Activated CD8-positive, alpha-beta memory T cell treated with anti-CD3 and anti-CD28 coated beads for 48 hours (primary cell): ENCODE data around the gene RAP2A.

Experiments
- DNase-seq, 3 experiments: peaks; one replicate each; pipeline ENCODE4 v3.0.0-alpha.2; 2020; ENCODE audit warnings: low read depth in 2 of 3, low spot score in 2 of 3

RAP2A gene

DNA sequence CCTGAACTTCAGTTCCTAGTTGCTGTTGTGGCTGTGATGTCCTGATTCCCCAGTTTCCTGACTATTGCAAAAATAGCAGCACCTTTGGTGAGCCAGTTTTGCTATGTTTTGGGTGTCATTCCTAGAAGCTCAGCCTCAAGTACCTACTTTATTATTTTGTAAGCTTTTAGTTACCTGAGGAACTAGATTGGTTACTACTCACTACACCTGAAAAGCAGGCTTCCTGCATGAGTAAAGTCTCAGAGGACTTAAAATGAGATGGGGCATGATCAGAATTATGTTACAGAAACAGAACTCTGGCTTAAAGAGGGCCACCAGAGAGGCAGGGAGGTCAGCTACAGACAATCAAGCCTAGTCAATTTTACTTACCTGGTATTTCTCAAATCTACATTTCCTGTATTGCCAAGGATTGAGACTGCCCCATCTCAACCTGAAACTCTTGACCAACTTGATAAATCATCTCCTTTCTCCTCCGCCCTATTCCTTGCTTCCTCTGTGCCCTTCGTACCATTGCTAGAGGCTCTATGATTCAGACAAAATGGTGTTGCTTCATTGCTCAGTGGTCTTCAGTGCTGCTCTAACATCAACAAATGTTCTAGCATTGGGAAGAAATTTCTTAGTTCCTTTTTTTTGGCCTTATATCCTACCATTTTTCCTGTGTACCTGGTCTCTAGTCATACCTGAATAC, 58.9 kb downstream of the RAP2A start:
- DNase-seq, result no peak

DNA sequence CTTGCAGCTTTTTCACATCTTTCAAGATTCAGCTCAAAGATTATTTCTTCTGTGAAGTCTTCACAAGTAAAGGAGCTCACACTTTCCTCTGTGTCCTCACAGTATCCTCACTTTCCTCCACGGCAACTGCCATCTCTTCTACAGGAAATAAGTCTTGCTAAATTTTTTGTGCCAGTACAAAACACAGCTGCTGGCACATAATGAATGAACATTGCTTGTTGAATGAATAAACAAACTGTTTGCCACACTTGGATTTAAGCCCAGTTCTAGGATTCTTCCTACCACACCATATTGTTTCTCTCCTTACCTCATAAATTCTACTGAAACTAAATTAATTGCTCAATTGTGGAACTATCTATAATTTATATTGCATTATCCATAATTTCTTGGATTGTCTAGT, 59.5 kb downstream of the RAP2A start:
- no peak for DNase-seq

DNA sequence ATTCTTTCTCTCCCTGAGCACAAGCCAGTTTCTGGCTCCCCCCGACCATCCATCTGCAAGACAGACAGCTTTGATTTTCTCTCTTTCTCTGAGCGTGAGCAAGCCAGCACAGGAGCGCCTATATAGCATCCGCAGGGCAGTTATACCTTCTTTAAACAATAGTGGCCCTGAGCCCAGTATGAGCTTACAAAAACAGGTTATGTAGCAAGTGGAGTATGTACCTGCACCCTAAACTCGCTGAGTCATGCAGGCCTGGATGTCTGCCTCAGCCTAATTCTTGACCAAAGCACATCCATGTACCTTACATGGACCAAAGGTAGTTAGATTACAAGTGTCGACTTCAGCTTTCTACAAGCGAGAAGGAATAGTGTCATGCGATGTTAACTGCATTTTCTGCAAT, 61.7 kb downstream of the RAP2A start:
- DNase-seq, result no peak

DNA sequence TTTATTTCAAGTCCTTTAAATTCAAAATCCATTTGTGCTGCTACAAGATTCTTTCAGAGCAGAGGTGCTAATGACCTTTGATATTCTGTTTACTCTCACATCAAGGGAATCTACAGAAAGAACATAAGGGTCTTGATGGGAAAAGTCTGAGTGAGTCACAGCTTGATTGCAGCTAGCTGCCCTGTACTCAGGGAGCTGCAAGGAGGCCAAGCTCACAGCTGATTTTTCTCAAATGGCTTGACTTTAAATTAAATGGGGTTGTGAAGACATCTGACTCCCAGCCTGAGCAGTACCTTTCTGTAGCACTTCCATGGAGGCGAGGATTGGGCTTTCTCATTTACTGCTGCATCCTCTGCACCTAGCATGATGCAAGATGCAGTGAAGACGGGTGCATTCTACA, 62.5 kb downstream of the RAP2A start:
- no peak for DNase-seq

DNA sequence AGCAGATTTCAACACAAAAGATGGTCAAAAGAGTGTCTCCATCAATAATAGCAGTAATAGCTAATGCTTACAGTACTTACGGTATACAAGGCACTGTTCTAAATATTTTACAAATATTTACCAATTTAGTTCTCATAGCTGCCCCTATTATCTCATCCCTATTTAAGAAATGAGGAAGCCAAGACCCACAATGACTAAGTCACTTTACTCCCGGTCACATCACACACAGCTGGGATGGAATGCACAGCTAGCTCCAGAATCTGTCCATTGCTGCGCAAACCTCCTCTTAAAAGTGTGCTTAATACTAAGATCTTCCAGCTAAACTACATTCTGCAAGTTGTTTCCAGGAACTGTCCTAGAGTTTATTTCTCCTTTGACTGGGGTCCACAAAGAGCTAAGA, 63.4 kb downstream of the RAP2A start:
- DNase-seq, result no peak

DNA sequence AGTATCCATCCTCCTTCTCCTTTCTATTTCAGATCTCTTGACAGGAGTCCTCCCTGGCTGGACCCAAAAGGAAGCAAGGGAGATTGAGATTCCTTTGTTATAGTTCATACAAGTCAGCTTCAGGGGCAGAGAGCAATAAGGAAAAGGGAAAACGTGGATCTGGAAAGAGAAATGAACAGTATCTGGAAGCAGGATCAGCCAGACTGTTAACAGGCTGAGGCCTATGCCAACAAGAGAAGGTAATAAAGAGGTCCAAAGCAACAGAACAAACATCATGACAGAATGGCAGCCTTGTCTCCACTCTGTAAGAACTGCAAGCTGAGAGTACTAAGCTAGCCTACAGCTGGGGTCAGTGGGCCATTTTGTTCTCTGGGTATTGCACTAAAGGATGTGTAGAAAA, 64.5 kb downstream of the RAP2A start:
- no peak for DNase-seq

DNA sequence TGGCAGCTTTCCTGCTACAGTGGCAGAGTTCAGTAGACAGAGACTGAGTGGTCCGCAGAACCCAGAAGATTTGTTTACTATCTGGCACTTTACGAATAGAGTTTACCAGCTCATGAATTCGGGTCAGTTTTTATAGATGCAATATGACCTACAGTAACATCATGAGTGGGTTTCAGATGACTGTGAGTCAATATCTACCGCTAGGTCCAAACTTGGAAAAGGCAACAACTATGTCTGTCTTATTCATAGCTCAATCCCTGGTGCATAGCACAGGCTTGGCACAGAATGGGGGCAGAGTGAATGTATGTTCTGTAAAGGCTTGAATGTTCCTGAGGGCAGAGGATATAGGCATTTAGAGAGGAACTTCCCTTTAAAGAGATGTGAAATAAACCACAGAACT, 65.2 kb downstream of the RAP2A start:
- DNase-seq, result no peak

DNA sequence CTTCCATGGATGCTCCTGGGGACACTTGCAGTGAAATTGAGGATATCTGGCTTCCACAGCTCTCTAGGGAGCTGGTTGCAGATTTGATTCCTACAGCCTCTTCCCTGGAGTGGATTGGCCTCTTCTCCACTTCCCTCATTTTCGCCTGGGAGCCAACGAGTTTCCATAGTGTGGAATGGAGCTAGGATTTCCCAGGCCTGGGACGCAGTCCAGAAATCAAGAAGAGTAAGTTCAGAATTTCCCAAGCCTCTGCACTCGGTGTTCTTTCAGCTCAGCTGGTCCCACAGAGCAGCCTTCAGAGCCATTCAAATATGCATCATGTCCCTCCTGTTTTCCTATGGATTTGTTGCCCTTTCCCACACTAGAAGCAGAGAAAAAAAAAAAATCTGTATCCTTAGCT, 68.2 kb downstream of the RAP2A start:
- DNase-seq, result no peak

DNA sequence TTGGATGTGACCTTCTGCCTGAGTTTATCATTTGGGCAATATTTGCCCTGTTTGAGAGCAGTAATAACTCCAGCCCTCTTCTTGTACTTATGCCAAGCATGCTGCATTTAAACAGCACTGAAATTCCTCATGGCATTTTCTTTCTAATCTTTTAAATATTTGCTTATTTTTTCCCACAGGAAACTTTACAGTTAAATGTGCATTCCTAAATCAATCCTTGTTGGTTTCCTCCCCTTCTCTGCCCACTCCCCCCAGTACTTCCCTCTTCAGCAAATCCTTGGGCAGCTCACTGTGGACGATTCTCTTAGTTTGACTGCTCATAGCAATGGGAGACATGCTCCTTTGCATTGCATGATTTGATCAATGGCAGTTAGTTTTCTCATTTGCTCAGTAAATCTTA, 68.7 kb downstream of the RAP2A start:
- DNase-seq, result no peak

DNA sequence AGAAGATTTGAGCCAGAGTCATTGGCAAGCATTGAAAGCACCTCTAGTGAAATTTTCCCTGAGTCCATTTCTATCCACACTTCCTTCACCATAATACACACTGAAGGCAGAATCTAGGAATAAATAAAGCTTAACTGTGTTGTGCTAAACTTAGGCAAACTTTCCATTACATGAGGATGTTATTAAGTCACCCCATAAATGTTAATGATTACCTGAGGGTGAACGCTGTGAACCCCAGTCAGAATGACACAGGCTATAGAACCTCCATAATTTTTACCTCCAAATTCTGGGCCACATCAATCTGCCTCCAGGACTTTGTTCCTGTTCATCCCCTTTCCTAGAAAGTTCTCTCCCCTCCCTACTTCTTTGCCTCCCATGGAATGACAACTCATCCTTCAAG, 71.0 kb downstream of the RAP2A start:
- DNase-seq, result no peak

DNA sequence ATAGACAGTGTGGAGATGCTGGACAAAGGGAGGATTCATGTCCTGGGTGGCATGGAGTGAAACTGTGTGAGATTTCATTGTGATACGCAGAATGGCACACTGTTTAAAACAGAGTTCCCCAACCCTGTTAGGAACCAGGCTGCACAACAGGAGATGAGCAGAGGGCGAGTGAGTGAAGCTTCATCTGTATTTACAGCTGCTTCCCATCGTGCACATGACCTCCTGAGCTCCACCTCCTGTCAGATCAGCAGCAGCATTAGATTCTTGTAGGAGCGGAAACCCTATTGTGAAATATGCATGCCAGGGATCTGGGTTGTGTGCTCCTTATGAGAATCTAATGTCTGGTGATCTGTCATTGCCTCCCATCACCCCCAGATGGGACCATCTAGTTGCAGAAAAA, 72.5 kb downstream of the RAP2A start:
- no peak for DNase-seq

DNA sequence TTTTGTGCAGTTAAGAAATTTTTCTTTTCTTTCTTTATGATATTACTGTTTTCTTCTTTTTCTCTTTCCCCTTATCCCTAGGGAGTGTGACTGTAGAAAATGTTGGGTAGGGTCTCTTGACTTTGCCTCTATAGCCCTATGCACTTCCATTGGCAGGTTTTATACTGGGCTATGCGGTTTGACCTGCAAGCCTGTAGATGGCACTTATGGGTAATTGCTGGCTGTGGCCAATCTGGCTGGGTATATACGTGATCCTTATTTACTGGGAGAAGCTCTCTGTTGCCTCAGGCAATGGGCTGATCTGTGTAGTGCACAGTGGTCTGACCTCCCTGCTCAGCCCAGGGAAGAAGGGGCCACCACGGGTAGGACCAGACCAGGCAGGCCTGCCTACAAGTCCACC, 78.8 kb downstream of the RAP2A start:
- DNase-seq, result no peak

DNA sequence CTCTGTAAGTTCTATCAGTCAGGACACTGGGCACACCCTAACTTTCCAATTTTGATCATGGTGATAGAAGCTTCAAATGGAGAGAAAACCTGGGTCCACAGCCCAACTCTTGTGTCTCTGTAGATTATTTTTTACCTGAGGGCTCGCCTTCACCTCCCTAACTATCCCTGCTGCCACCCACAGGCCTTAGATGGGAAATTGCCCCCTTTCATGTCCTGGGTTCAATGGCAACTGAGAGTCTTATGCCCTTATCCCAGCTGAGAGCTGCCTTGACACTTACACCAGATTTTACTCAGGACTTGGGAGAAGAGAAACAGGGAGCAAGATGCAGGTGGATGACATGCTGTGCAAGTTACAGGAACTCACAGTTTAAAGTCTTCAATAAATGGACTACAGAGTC, 81.7 kb downstream of the RAP2A start:
- no peak for DNase-seq

DNA sequence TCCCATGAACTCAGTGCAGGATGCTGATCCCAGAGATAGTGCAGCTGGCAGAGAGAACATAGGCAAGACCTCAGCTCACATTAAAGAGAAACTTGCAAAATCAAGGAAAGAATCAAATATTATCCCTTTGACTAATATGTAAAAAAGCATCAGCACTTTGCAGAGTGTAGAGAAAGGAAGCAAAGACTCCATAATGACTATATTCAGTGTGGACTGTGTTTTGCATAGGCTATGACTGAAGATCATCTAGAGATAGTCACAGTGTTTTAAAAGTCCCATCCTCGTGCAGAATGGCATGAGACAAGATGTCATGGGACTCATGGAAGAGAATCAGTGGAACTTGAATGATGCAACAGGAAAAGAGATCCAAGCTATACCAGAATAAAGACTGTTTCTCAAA, 84.0 kb downstream of the RAP2A start:
- no peak for DNase-seq
